BE2C (cell line): Measurements from ENCODE around the gene C16orf96.

Experiments
- DNase-seq: peaks from one replicate; pipeline ENCODE4 v3.0.0-alpha.2; 2020
- H3K27me3 ChIP-seq: fragments of 250-450 bp; sonication (Bioruptor Pico); 2 replicates; pipeline ENCODE4 v1.5.1; 2020; ENCODE audit warnings: mild to moderate bottlenecking
- H3K36me3 ChIP-seq: fragments of 250-450 bp; sonication (Bioruptor Pico); 2 replicates; pipeline ENCODE4 v1.5.1; 2020; ENCODE audit warnings: mild to moderate bottlenecking
- H3K4me1 ChIP-seq: fragments of 250-450 bp; sonication (Bioruptor Pico); 2 replicates; pipeline ENCODE4 v1.5.1; 2020
- H3K4me3 ChIP-seq: 2 replicates; pipeline ENCODE4 v1.5.1; 2011; ENCODE audit warnings: low read depth, low read length
- H3K9me3 ChIP-seq: fragments of 250-450 bp; sonication (Bioruptor Pico); 2 replicates; pipeline ENCODE4 v1.5.1; 2020
- TF ChIP-seq, protein P1 (sequence below): IDR thresholded peaks from 2 replicates; pipeline ENCODE4 v1.5.1; 2012; ENCODE audit warnings: mild to moderate bottlenecking, low read depth, low read length

C16orf96 gene

DNA sequence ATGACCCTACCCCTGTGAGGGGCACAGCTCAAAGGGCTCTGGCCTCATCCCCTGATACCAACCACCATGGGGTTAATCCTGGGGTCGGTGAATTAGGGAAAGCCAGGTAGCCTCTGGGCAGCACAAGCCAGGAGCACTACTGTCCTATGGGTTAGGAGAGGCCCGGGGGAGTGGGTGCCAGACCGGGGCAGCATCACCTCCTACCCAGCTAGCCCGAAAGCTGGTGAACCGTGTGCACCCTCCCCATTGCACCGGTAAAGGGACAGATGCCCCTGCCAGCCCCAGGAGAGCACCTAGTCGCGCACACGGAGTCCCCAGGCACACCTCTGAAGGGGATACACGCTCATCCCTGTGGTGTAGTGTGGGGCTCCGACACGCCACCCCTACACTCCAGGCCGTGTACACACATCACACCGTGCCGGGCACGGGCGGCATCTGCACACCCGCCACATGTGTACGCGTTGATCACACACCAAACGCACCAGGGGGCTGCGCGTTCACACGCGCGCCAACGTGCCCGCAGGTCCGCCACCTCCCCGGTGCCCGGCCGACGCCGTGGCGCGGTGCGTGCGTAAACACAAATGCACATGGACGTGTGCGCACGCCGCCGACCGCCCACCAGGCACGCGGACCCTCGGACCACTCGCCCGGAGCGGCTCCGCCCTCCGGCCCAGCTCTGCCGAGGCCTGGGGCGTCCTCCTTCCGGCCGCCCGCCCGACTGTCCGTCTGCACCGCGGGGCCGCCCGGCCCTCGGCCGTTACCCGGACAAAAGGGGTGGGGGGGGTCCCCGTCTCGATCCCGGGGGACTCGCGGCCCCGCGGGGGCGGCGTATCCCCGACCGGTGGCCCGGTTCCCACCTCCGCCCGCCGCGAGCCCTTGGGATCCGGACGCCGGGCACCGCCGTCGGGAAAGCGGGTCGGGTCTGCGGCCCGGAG, 57.8 kb downstream of the C16orf96 start:
- H3K4me3 ChIP-seq: peak overlapping the region; percentile 84
- TF ChIP-seq, protein P1, sequence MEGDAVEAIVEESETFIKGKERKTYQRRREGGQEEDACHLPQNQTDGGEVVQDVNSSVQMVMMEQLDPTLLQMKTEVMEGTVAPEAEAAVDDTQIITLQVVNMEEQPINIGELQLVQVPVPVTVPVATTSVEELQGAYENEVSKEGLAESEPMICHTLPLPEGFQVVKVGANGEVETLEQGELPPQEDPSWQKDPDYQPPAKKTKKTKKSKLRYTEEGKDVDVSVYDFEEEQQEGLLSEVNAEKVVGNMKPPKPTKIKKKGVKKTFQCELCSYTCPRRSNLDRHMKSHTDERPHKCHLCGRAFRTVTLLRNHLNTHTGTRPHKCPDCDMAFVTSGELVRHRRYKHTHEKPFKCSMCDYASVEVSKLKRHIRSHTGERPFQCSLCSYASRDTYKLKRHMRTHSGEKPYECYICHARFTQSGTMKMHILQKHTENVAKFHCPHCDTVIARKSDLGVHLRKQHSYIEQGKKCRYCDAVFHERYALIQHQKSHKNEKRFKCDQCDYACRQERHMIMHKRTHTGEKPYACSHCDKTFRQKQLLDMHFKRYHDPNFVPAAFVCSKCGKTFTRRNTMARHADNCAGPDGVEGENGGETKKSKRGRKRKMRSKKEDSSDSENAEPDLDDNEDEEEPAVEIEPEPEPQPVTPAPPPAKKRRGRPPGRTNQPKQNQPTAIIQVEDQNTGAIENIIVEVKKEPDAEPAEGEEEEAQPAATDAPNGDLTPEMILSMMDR: no peak
- peaks cover 8% of the 10 kb centered on the region for H3K4me1 ChIP-seq
- DNase-seq: peak; percentile 73
- H3K27me3 ChIP-seq: no peaks in the 10 kb centered on the region
- no peaks in the 10 kb centered on the region for H3K9me3 ChIP-seq
- H3K36me3 ChIP-seq: peaks cover 4% of the 10 kb centered on the region; the same call in 1 of the 2 replicates

GRCh38 chr16:4614571-4615383, 58.6 kb downstream of the C16orf96 start, which contains the start of gene UBALD1:
TSS of gene UBALD1 (minus strand) at chr16:4614888. CDS start at chr16:4614797, 91 bp downstream.
- TF ChIP-seq, protein P1: no peak
- Histone ChIP-seq H3K4me1 (peaks cover 8% of the 10 kb centered on the region), H3K4me3 (peak within 1 kb of the TSS; percentile 84), H3K27me3 (no peaks in the 10 kb centered on the region), H3K36me3 (no peaks in the 10 kb centered on the region), H3K9me3 (no peaks in the 10 kb centered on the region)
- peak; percentile 91 for DNase-seq

GRCh38 chr16:4615384-4616046, 59.4 kb downstream of the C16orf96 start:
- Histone ChIP-seq H3K4me3 (peak overlapping the region; percentile 84), H3K4me1 (peaks cover 8% of the 10 kb centered on the region), H3K36me3 (no peaks in the 10 kb centered on the region), H3K9me3 (no peaks in the 10 kb centered on the region), H3K27me3 (no peaks in the 10 kb centered on the region)
- no peak for DNase-seq
- TF ChIP-seq, protein P1: no peak

- TF ChIP-seq, protein P1: peak; percentile 39
- peaks cover 8% of the 10 kb centered on the region for H3K4me1 ChIP-seq
- no peaks in the 10 kb centered on the region for H3K27me3 ChIP-seq
- peak; percentile 99 for DNase-seq
- H3K4me3 ChIP-seq: peak overlapping the region; percentile 67
- no peaks in the 10 kb centered on the region for H3K36me3 ChIP-seq
- no peaks in the 10 kb centered on the region for H3K9me3 ChIP-seq
These were observed 60.1 kb downstream of the C16orf96 start for GRCh38 chr16:4616047-4616811.

DNA sequence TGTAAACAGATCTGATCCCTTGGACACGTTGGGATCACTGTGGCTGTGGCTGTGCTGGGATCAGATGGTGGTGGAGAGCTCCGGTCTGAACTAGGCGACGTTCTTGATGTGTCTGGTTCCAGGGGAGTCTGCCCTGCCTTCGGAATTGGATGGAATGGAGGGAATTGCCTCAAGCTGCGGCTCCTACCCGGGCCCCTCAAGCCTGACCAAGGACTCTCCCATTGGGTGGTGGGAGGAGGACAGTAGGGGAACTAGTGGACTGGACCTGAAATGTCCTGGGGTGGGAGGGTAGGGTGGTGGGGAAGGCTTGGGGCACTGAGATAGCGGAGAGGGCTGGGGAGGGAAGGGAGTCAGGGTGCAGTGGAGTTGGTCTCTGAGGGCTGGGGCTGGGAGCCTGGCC, 61.7 kb downstream of the C16orf96 start:
- DNase-seq: no peak
- Histone ChIP-seq H3K4me3 (no peak overlapping the region), H3K4me1 (peaks cover 8% of the 10 kb centered on the region), H3K36me3 (no peaks in the 10 kb centered on the region), H3K9me3 (no peaks in the 10 kb centered on the region), H3K27me3 (no peaks in the 10 kb centered on the region)
- TF ChIP-seq, protein P1: no peak
